Caco-2 (cell line): ENCODE results near the gene RANBP6. TPM values are rescaled to one million over a fixed set of nuclear protein-coding genes. Genes with fewer than 3 reads are reported as not detected.
A peak's percentile ranks its signal among the peaks of the same experiment; 100 is the strongest.

Experiments used
- BruUV-seq: library from RNA; stranded (reverse); fragments of 400-500 nt; replicated peaks from 2 replicates; lab custom pipeline; 2021; lab: Mats Ljungman, UMichigan
- CTCF ChIA-PET: fragments of 300-600 bp; sonication (Branson Sonifier 250); formaldehyde crosslinking; loops from one replicate; lab custom pipeline; 2022; ENCODE audit warnings: antibody characterized with exemption; lab: Charles Lee
- POLR2A ChIA-PET: fragments of 300-600 bp; sonication (Branson Sonifier 250); formaldehyde crosslinking; loops from one replicate; lab custom pipeline; 2022; ENCODE audit warnings: antibody characterized with exemption; lab: Charles Lee
- DNase-seq, 2 experiments: peaks; one replicate each; pipeline versions ENCODE4 v3.0.0 to v3.0.0-alpha.2; 2020 to 2022
- H3K27me3 ChIP-seq: replicated peaks from 2 replicates; pipeline ENCODE4 v1.6.0; 2011; ENCODE audit warnings: low read length; ENCODE audit not compliant: control insufficient read depth, insufficient read depth
- H3K36me3 ChIP-seq: 2 replicates; pipeline ENCODE4 v1.5.1; 2011; ENCODE audit warnings: low read length; ENCODE audit not compliant: control insufficient read depth, insufficient read depth
- H3K4me1 ChIP-seq: fragments of 250-450 bp; sonication (Bioruptor Pico); 2 replicates; pipeline ENCODE4 v1.5.1; 2020; ENCODE audit warnings: mild to moderate bottlenecking
- H3K4me3 ChIP-seq: 2 replicates; pipeline ENCODE4 v1.5.1; 2011; ENCODE audit warnings: low read depth, mild to moderate bottlenecking, control low read depth, low read length
- H3K9me3 ChIP-seq: fragments of 250-450 bp; sonication (Bioruptor Pico); 2 replicates; pipeline ENCODE4 v1.5.1; 2020; ENCODE audit warnings: mild to moderate bottlenecking, moderate library complexity
- H3K27ac Mint-ChIP-seq: one replicate; pipeline ENCODE4 v1.8.0; 2022; ENCODE audit warnings: mixed read lengths; ENCODE audit not compliant: unreplicated experiment
- H3K27me3 Mint-ChIP-seq: one replicate; pipeline ENCODE4 v1.8.0; 2022; ENCODE audit warnings: mixed read lengths; ENCODE audit not compliant: insufficient read depth, unreplicated experiment
- H3K36me3 Mint-ChIP-seq: one replicate; pipeline ENCODE4 v1.8.0; 2022; ENCODE audit warnings: mild to moderate bottlenecking, mixed read lengths; ENCODE audit not compliant: insufficient read depth, unreplicated experiment
- H3K4me1 Mint-ChIP-seq: one replicate; pipeline ENCODE4 v1.8.0; 2022; ENCODE audit warnings: low read depth, mixed read lengths; ENCODE audit not compliant: unreplicated experiment
- H3K4me3 Mint-ChIP-seq: one replicate; pipeline ENCODE4 v1.8.0; 2022; ENCODE audit warnings: mild to moderate bottlenecking, moderate library complexity, mixed read lengths; ENCODE audit not compliant: unreplicated experiment
- H3K9me3 Mint-ChIP-seq: one replicate; pipeline ENCODE4 v1.8.0; 2022; ENCODE audit warnings: mixed read lengths; ENCODE audit not compliant: unreplicated experiment
- intact Hi-C: fragments of 100-400 bp; cut with micrococcal nuclease; formaldehyde crosslinking; loops from one replicate; pipeline ENCODE4 v1.10.0; 2022; ENCODE audit not compliant: unreplicated experiment
- total RNA-seq: library from RNA; stranded (reverse); gene quantifications from 2 replicates; pipeline ENCODE4 v1.2.3, GENCODE V29; 2022
- TF ChIP-seq, protein P1 (sequence below), 2 experiments: fragments of 200-600 bp in 1 of 2; IDR thresholded peaks; 1 replicate in 1 of 2; 2 replicates in 1 of 2; pipeline versions ENCODE4 v1.5.1 to v1.8.0; 2011 to 2022; ENCODE audit warnings: antibody characterized with exemption in 1 of 2, control low read depth in 1 of 2, inconsistent platforms in 1 of 2, low read depth in 1 of 2, low read length in 1 of 2, mild to moderate bottlenecking in 1 of 2, moderate library complexity in 1 of 2; ENCODE audit not compliant: insufficient read depth in 1 of 2, severe bottlenecking in 1 of 2, unreplicated experiment in 1 of 2

Gene RANBP6
- total RNA-seq, 1 experiment from 2014 or later = 16.5 TPM

DNA sequence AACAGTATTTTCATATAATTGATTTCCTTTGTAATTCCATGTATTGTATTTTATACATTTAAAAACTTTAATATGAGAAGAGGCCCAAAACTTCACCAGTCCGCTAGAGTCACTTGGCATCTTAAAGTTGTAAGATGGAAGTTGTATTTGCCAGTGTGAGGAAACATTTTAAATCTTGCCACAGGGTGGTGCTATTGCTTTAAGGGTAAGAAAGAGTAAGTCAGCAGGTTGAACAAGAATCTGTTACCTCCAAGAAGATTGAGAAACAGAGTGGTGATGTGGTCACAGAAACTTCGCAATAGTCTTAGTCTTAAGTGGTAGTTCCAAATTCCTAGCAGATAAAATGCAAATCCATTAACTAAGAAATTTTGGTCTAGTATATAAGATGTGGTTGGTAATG lies 39.8 kb upstream of the RANBP6 start:
- H3K27me3 Mint-ChIP-seq = peaks cover 3% of the 10 kb centered on the region
- intact Hi-C loops = loop anchor here (1.0 kb wide), 1 partner anchor 52 kb away; no protein-coding TSS in a partner anchor
- no peaks in the 10 kb centered on the region for H3K27me3 ChIP-seq
- no peaks in the 10 kb centered on the region for H3K4me1 Mint-ChIP-seq
- no peaks in the 10 kb centered on the region for H3K36me3 Mint-ChIP-seq
- ChIA-PET POLR2A (no interaction called here), CTCF (interaction anchor here (1.0 to 2.2 kb wide), 2 partner anchors 184 to 251 kb away, joined by 4 to 6 read pairs; no protein-coding TSS in a partner anchor)
- H3K4me3 Mint-ChIP-seq = no peak overlapping the region
- H3K27ac Mint-ChIP-seq = no peak overlapping the region
- H3K9me3 Mint-ChIP-seq = no peaks in the 10 kb centered on the region
- no peak overlapping the region for H3K4me3 ChIP-seq
- H3K36me3 ChIP-seq = no peaks in the 10 kb centered on the region
- TF ChIP-seq, protein P1, sequence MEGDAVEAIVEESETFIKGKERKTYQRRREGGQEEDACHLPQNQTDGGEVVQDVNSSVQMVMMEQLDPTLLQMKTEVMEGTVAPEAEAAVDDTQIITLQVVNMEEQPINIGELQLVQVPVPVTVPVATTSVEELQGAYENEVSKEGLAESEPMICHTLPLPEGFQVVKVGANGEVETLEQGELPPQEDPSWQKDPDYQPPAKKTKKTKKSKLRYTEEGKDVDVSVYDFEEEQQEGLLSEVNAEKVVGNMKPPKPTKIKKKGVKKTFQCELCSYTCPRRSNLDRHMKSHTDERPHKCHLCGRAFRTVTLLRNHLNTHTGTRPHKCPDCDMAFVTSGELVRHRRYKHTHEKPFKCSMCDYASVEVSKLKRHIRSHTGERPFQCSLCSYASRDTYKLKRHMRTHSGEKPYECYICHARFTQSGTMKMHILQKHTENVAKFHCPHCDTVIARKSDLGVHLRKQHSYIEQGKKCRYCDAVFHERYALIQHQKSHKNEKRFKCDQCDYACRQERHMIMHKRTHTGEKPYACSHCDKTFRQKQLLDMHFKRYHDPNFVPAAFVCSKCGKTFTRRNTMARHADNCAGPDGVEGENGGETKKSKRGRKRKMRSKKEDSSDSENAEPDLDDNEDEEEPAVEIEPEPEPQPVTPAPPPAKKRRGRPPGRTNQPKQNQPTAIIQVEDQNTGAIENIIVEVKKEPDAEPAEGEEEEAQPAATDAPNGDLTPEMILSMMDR (IDR thresholded peaks at IDR 0.05; ENCODE audit: insufficient read depth in 1 of 2, low read depth in 1 of 2, low read length in 1 of 2, severe bottlenecking in 1 of 2, unreplicated experiment in 1 of 2) = peak; percentile 33 to 41
- BruUV-seq = no TSS peak
- DNase-seq = peak; percentile 40 to 76
- no peaks in the 10 kb centered on the region for H3K9me3 ChIP-seq
- no peaks in the 10 kb centered on the region for H3K4me1 ChIP-seq

DNA sequence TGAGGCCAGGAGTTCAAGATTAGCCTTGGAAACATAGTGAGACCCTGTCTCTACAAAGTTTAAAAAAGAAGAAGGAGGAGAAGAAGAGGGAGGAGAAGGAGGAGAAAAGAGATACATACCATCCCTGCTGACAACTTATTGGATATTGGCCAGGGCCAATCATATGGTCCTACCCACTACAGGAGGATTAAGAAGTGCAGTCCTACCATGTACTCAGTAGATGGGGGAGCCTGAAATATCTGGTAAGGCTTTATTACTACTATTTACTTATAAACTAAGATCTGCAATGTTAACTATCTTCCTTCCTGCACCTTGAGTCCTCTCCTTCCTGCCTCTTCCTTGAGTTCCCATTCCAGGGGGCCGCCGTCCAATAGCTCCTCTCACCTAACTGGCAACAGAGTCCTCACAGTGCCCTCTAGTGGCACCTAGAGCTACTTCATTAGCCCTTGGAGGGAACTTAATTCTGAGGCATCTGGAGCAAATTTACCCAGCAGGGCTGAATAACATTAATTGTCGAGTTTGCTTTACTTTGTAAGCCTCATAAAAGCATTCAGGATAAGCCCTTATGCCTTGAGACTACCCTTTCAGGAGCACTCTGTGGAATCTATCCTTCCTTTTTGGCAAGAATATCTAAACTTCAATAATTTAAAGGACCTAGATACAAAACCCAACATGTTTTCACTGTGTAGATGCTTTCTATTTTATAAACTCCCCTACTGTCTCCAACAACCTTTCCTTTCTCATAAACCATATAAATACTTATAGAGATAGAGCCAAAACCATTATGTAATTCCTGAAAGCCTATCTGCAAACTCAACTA lies 39.1 kb upstream of the RANBP6 start:
- peak; percentile 59 to 64 for DNase-seq
- no peaks in the 10 kb centered on the region for H3K9me3 ChIP-seq
- H3K4me1 ChIP-seq = no peaks in the 10 kb centered on the region
- BruUV-seq = no TSS peak
- POLR2A ChIA-PET = no interaction called here
- Mint-ChIP-seq H3K27ac (no peak overlapping the region), H3K9me3 (no peaks in the 10 kb centered on the region), H3K4me1 (no peaks in the 10 kb centered on the region), H3K27me3 (peaks cover 3% of the 10 kb centered on the region), H3K4me3 (no peak overlapping the region), H3K36me3 (no peaks in the 10 kb centered on the region)
- H3K36me3 ChIP-seq = no peaks in the 10 kb centered on the region
- H3K27me3 ChIP-seq = no peaks in the 10 kb centered on the region
- TF ChIP-seq, protein P1 (IDR thresholded peaks at IDR 0.05; ENCODE audit: insufficient read depth in 1 of 2, low read depth in 1 of 2, low read length in 1 of 2, severe bottlenecking in 1 of 2, unreplicated experiment in 1 of 2) = peak; percentile 41 to 62
- no peak overlapping the region for H3K4me3 ChIP-seq
- intact Hi-C loops = loop anchor here (1.0 kb wide), 3 partner anchors 53 to 255 kb away; no protein-coding TSS in a partner anchor
- CTCF ChIA-PET = interaction anchor here (0.5 to 2.8 kb wide), 13 partner anchors 8 to 255 kb away, joined by 3 to 23 read pairs (median 6); partner anchors contain the start of gene ERMP1

DNA sequence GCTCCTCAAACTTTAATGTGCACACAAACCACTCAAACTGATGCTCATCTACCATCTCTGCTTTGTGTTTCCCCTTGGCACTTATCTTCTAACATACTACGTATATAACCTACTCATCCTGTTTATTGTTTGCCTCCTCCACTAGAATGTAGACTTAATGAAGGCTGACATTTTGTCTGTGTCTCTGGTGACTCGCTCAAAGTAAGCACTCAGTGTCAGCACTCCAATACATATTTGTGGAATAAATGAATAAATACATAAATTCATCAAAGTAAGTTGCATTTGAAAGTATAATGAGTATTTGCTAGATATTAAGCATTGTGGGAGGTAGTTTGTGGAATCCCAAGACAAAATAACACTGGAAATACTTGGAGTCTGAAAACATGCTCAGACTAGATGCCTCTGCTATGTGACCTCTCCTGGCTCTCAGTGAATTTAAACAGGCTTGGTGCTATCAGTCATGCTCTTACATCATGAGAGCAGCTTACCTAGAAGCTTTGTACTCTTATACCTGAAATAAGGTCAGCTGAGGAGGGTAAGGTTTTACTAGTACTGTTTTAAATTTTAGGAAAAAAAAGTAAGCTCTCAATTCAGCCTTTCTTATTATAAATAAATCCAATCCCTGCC lies 37.0 kb upstream of the RANBP6 start:
- POLR2A ChIA-PET = no interaction called here
- CTCF ChIA-PET = interaction anchor here (0.5 to 2.8 kb wide), 2 partner anchors 210 to 254 kb away, joined by 3 to 23 read pairs; no protein-coding TSS in a partner anchor
- H3K9me3 ChIP-seq = no peaks in the 10 kb centered on the region
- no peak overlapping the region for H3K4me3 Mint-ChIP-seq
- DNase-seq = no peak
- H3K36me3 ChIP-seq = no peaks in the 10 kb centered on the region
- no peaks in the 10 kb centered on the region for H3K4me1 ChIP-seq
- H3K4me3 ChIP-seq = no peak overlapping the region
- peaks cover 3% of the 10 kb centered on the region for H3K27me3 Mint-ChIP-seq
- TF ChIP-seq, protein P1 (IDR thresholded peaks at IDR 0.05; ENCODE audit: insufficient read depth in 1 of 2, low read depth in 1 of 2, low read length in 1 of 2, severe bottlenecking in 1 of 2, unreplicated experiment in 1 of 2) = no peak
- H3K27me3 ChIP-seq = no peaks in the 10 kb centered on the region
- H3K36me3 Mint-ChIP-seq = no peaks in the 10 kb centered on the region
- BruUV-seq = no TSS peak
- intact Hi-C loops = no loop called here
- H3K4me1 Mint-ChIP-seq = no peaks in the 10 kb centered on the region
- H3K9me3 Mint-ChIP-seq = no peaks in the 10 kb centered on the region
- no peak overlapping the region for H3K27ac Mint-ChIP-seq
